ENCODE measurements around the gene JAKMIP3. TPM values are rescaled to one million over a fixed set of nuclear protein-coding genes. Genes with fewer than 3 reads are reported as not detected.

JAKMIP3 gene
- total RNA-seq, result under 0.01 TPM in 2 replicates

GRCh38 chr10:132065491-132066105 lies at the start of gene JAKMIP3:
JAKMIP3 (plus strand) TSS chr10:132065946; CDS start chr10:132104809, 38,863 bp downstream.

Other genes starting within 250 kb of the JAKMIP3 start
- 31.7 and 37.9 TPM in 2 replicates for gene PPP2R2D, start 164.9 kb upstream of the JAKMIP3 start, total RNA-seq
- 132 and 138 TPM in 2 replicates for gene BNIP3, start 84.0 kb upstream of the JAKMIP3 start, total RNA-seq
- 11.4 and 12.0 TPM in 2 replicates for gene DPYSL4, start 121.0 kb downstream of the JAKMIP3 start, total RNA-seq
- gene STK32C, start 242.0 kb downstream of the JAKMIP3 start, total RNA-seq, result 4.7 and 7.6 TPM in 2 replicates

All from thoracic aorta endothelial cell (primary cell).